GM12878 (cell line): ENCODE measurements around the gene HGS. TPM values are rescaled to one million over a fixed set of nuclear protein-coding genes. Genes with fewer than 3 reads are reported as not detected.

Source experiments
- BMI1 ChIP-seq: fragments of 450-650 bp; IDR thresholded peaks from 2 replicates; pipeline ENCODE4 v1.6.1; 2016; ENCODE audit warnings: mild to moderate bottlenecking, moderate library complexity, borderline replicate concordance
- CREM ChIP-seq: IDR thresholded peaks from 2 replicates; pipeline ENCODE4 v1.6.1; 2014; ENCODE audit warnings: antibody characterized with exemption, low read depth
- EED ChIP-seq: sonication (generic); IDR thresholded peaks from 2 replicates; pipeline ENCODE4 v1.6.1; 2016; ENCODE audit warnings: antibody characterized with exemption, low read depth
- IRF4 ChIP-seq: IDR thresholded peaks from 2 replicates; pipeline ENCODE4 v1.6.1; 2011; ENCODE audit warnings: low read depth, low read length
- NR2C2 ChIP-seq: IDR thresholded peaks from 2 replicates; pipeline ENCODE4 v1.6.1; 2011; ENCODE audit warnings: borderline replicate concordance, low read depth; ENCODE audit not compliant: control insufficient read depth, insufficient read length
- PAX8 ChIP-seq: fragments of 450-650 bp; IDR thresholded peaks from 2 replicates; pipeline ENCODE4 v1.6.1; 2017; ENCODE audit warnings: mild to moderate bottlenecking, moderate library complexity
- PML ChIP-seq: IDR thresholded peaks from 2 replicates; pipeline ENCODE4 v1.6.1; 2012; ENCODE audit warnings: low read length, inconsistent platforms
- STAT1 ChIP-seq: fragments of 450-650 bp; conservative IDR thresholded peaks from 2 replicates; pipeline ENCODE4 v1.6.1; 2014; ENCODE audit warnings: antibody characterized with exemption, mild to moderate bottlenecking
- polyA plus RNA-seq, 11 experiments: library from polyadenylated mRNA; depleted of rRNA in 4 of 11; unstranded in 6 of 11; stranded (reverse) in 5 of 11; fragments of >200 nt; fragmentation: Nextera tagmentation in 4 of 11; fragmentation: Illumina TruSeq in 1 of 11; extraction: Ambion mirVana in 4 of 11; extraction: Trizol in 1 of 11; gene quantifications; 1 replicate in 1 of 11; 2 replicates in 10 of 11; pipeline versions ENCODE4 v1.2.1 to v1.2.3, GENCODE V29; 2011 to 2016; ENCODE audit warnings: inconsistent platforms in 2 of 11, missing spikeins in 2 of 11, low read depth in 1 of 11
- total RNA-seq, 4 experiments: library from RNA; depleted of rRNA in 3 of 4; stranded (reverse); fragments of >200 nt in 3 of 4; fragmentation: Illumina TruSeq in 1 of 4; extraction: Trizol in 1 of 4; gene quantifications; 2 replicates each; pipeline versions ENCODE4 v1.2.1 to v1.2.3, GENCODE V29; 2013 to 2021
- TF ChIP-seq, protein P1 (sequence below): fragments of 450-650 bp; IDR thresholded peaks from 2 replicates; pipeline ENCODE4 v1.6.1; 2017; ENCODE audit warnings: mild to moderate bottlenecking
- TF ChIP-seq, protein P2 (sequence below): fragments of 450-650 bp; conservative IDR thresholded peaks from 2 replicates; pipeline ENCODE4 v1.6.1; 2017; ENCODE audit warnings: mild to moderate bottlenecking, moderate library complexity
- TF ChIP-seq, protein P3 (sequence below): fragments of 450-650 bp; IDR thresholded peaks from 2 replicates; pipeline ENCODE4 v1.6.1; 2017; ENCODE audit warnings: antibody characterized with exemption, mild to moderate bottlenecking, moderate library complexity
- TF ChIP-seq, protein P4 (sequence below): IDR thresholded peaks from 2 replicates; pipeline ENCODE4 v1.6.1; 2011; ENCODE audit warnings: low read depth, low read length, improper control_type of control experiment, borderline replicate concordance
- TF ChIP-seq, protein P5 (sequence below): fragments of 450-650 bp; IDR thresholded peaks from 2 replicates; pipeline ENCODE4 v1.6.1; 2017; ENCODE audit warnings: mild to moderate bottlenecking, low read depth, inconsistent platforms; ENCODE audit not compliant: poor library complexity, severe bottlenecking
- TF ChIP-seq, protein P6 (sequence below): IDR thresholded peaks from 2 replicates; pipeline ENCODE4 v1.6.1; 2012; ENCODE audit warnings: low read depth, low read length, improper control_type of control experiment
- TF ChIP-seq, protein P7 (sequence below): IDR thresholded peaks from 2 replicates; pipeline ENCODE4 v1.6.1; 2012; ENCODE audit warnings: low read depth, low read length, improper control_type of control experiment

The HGS gene
- total and polyA plus RNA-seq, 10 of the 15 experiments (the other 5 are each of a cell fraction or from before 2014, with no cell fraction given): 2.2 to 85.6 (median 55.3) TPM

DNA sequence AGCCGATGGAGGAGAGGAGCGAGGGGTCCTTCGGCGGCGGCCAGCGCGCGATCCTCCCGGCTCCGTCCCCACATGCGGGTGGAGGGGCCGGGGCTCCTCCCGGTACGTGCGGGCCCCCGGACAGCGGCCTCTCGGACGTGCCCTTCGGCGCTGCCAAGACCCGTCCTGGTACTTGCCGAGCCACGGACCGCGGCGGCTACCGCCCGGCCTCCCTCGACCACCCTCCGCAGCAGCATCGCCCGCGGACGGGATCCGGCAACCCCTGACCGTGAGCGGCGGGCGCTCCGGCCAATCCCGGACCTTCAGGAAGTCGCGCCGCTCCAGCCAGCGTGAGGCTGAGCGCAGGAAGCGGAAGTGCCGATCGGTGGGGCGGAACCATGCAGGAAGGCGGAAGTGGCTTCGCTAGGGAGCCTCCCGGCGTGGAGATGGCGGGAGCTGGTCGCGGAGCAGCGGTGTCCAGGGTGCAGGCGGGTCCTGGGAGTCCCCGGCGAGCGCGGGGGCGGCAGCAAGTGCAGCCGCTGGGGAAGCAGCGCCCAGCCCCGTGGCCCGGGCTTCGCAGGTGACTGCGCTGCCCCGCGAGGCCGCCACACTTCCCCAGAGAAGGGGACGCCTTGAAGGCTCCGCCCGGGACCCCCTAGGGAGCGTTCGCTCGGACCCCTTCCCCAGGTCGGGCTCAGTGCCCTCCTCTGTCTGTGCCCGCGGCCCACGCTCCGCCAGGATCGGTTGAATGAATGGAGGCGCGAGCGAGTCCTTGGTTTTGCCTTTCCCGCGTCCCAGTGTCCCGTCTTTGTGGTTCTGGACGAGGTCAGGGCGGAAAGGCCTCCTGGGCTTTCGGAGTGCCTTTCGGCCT, 17.2 kb upstream of the HGS start, which contains the start of the genes CCDC137 and OXLD1 (continued):
- TF ChIP-seq IRF4 (no peak), EED (no peak), NR2C2 (no peak), CREM (peak; percentile 9; the same call in 1 of the 2 replicates), PML (peak; percentile 37; the same call in 1 of the 2 replicates), STAT1 (no peak), BMI1 (no peak), PAX8 (no peak)
- TF ChIP-seq, protein P1, sequence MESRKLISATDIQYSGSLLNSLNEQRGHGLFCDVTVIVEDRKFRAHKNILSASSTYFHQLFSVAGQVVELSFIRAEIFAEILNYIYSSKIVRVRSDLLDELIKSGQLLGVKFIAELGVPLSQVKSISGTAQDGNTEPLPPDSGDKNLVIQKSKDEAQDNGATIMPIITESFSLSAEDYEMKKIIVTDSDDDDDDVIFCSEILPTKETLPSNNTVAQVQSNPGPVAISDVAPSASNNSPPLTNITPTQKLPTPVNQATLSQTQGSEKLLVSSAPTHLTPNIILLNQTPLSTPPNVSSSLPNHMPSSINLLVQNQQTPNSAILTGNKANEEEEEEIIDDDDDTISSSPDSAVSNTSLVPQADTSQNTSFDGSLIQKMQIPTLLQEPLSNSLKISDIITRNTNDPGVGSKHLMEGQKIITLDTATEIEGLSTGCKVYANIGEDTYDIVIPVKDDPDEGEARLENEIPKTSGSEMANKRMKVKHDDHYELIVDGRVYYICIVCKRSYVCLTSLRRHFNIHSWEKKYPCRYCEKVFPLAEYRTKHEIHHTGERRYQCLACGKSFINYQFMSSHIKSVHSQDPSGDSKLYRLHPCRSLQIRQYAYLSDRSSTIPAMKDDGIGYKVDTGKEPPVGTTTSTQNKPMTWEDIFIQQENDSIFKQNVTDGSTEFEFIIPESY: no peak
- TF ChIP-seq, protein P2, sequence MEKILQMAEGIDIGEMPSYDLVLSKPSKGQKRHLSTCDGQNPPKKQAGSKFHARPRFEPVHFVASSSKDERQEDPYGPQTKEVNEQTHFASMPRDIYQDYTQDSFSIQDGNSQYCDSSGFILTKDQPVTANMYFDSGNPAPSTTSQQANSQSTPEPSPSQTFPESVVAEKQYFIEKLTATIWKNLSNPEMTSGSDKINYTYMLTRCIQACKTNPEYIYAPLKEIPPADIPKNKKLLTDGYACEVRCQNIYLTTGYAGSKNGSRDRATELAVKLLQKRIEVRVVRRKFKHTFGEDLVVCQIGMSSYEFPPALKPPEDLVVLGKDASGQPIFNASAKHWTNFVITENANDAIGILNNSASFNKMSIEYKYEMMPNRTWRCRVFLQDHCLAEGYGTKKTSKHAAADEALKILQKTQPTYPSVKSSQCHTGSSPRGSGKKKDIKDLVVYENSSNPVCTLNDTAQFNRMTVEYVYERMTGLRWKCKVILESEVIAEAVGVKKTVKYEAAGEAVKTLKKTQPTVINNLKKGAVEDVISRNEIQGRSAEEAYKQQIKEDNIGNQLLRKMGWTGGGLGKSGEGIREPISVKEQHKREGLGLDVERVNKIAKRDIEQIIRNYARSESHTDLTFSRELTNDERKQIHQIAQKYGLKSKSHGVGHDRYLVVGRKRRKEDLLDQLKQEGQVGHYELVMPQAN: peak; percentile 79
- TF ChIP-seq, protein P3, sequence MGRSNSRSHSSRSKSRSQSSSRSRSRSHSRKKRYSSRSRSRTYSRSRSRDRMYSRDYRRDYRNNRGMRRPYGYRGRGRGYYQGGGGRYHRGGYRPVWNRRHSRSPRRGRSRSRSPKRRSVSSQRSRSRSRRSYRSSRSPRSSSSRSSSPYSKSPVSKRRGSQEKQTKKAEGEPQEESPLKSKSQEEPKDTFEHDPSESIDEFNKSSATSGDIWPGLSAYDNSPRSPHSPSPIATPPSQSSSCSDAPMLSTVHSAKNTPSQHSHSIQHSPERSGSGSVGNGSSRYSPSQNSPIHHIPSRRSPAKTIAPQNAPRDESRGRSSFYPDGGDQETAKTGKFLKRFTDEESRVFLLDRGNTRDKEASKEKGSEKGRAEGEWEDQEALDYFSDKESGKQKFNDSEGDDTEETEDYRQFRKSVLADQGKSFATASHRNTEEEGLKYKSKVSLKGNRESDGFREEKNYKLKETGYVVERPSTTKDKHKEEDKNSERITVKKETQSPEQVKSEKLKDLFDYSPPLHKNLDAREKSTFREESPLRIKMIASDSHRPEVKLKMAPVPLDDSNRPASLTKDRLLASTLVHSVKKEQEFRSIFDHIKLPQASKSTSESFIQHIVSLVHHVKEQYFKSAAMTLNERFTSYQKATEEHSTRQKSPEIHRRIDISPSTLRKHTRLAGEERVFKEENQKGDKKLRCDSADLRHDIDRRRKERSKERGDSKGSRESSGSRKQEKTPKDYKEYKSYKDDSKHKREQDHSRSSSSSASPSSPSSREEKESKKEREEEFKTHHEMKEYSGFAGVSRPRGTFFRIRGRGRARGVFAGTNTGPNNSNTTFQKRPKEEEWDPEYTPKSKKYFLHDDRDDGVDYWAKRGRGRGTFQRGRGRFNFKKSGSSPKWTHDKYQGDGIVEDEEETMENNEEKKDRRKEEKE: no peak
- TF ChIP-seq, protein P4, sequence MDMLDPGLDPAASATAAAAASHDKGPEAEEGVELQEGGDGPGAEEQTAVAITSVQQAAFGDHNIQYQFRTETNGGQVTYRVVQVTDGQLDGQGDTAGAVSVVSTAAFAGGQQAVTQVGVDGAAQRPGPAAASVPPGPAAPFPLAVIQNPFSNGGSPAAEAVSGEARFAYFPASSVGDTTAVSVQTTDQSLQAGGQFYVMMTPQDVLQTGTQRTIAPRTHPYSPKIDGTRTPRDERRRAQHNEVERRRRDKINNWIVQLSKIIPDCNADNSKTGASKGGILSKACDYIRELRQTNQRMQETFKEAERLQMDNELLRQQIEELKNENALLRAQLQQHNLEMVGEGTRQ: no peak
- TF ChIP-seq, protein P5, sequence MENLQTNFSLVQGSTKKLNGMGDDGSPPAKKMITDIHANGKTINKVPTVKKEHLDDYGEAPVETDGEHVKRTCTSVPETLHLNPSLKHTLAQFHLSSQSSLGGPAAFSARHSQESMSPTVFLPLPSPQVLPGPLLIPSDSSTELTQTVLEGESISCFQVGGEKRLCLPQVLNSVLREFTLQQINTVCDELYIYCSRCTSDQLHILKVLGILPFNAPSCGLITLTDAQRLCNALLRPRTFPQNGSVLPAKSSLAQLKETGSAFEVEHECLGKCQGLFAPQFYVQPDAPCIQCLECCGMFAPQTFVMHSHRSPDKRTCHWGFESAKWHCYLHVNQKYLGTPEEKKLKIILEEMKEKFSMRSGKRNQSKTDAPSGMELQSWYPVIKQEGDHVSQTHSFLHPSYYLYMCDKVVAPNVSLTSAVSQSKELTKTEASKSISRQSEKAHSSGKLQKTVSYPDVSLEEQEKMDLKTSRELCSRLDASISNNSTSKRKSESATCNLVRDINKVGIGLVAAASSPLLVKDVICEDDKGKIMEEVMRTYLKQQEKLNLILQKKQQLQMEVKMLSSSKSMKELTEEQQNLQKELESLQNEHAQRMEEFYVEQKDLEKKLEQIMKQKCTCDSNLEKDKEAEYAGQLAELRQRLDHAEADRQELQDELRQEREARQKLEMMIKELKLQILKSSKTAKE: no peak
- TF ChIP-seq, protein P6, sequence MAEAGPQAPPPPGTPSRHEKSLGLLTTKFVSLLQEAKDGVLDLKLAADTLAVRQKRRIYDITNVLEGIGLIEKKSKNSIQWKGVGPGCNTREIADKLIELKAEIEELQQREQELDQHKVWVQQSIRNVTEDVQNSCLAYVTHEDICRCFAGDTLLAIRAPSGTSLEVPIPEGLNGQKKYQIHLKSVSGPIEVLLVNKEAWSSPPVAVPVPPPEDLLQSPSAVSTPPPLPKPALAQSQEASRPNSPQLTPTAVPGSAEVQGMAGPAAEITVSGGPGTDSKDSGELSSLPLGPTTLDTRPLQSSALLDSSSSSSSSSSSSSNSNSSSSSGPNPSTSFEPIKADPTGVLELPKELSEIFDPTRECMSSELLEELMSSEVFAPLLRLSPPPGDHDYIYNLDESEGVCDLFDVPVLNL: no peak
- TF ChIP-seq, protein P7, sequence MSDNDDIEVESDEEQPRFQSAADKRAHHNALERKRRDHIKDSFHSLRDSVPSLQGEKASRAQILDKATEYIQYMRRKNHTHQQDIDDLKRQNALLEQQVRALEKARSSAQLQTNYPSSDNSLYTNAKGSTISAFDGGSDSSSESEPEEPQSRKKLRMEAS: peak; percentile 66; the same call in 1 of the 2 replicates
